BLaER1 treated with 17β-estradiol and CSF1 and Interleukin-3, amounts not matched to agents 10 nM and 100 nM (cell line): Measurements from ENCODE around the gene VSIG10L2.
"Not testable (repeated sequence)": the region's sequence is repeated elsewhere in the genome, so short reads cannot be mapped to it uniquely, and the experiment has no call there.

Experiments
- H3K27ac ChIP-seq, 11 experiments: shearing (Covaris generic); formaldehyde crosslinking; 2 replicates each; pipeline ENCODE4 v1.8.1; 2022
- H3K27me3 ChIP-seq, 11 experiments: shearing (Covaris generic); formaldehyde crosslinking; 2 replicates each; pipeline ENCODE4 v1.8.1; 2022
- H3K36me3 ChIP-seq, 11 experiments: shearing (Covaris generic); formaldehyde crosslinking; 2 replicates each; pipeline ENCODE4 v1.8.1; 2022
- H3K4me1 ChIP-seq, 10 experiments: shearing (Covaris generic); formaldehyde crosslinking; 2 replicates each; pipeline ENCODE4 v1.8.1; 2022
- H3K4me2 ChIP-seq, 11 experiments: shearing (Covaris generic); formaldehyde crosslinking; 2 replicates each; pipeline ENCODE4 v1.8.1; 2022
- H3K4me3 ChIP-seq, 10 experiments: shearing (Covaris generic); formaldehyde crosslinking; 2 replicates each; pipeline ENCODE4 v1.8.1; 2022
- H3K9ac ChIP-seq, 11 experiments: shearing (Covaris generic); formaldehyde crosslinking; 2 replicates each; pipeline ENCODE4 v1.8.1; 2022
- H3K9me3 ChIP-seq, 11 experiments: shearing (Covaris generic); formaldehyde crosslinking; replicated peaks in 1 of 11; 2 replicates each; pipeline ENCODE4 v1.8.1; 2022
- H4K20me1 ChIP-seq, 11 experiments: shearing (Covaris generic); formaldehyde crosslinking; 2 replicates each; pipeline ENCODE4 v1.8.1; 2022
- Cebpa-rat ChIP-seq, 11 experiments: shearing (Covaris generic); IDR thresholded peaks; 2 replicates each; pipeline ENCODE4 v1.8.1; 2022

Gene VSIG10L2

GRCh38 chr11:125945797-125946520, at the start of gene VSIG10L2:
VSIG10L2 (plus strand) TSS chr11:125946044; CDS start chr11:125946056, 12 bp downstream.
- Histone ChIP-seq H3K4me3 (no peak within 1 kb of the TSS), H3K9ac (no peak within 1 kb of the TSS), H3K27ac (no peak within 1 kb of the TSS), H3K9me3 (no peaks in the 10 kb centered on the region), H4K20me1 (no peaks in the 10 kb centered on the region; a peak in 1 of 22 replicates), H3K36me3 (no peaks in the 10 kb centered on the region), H3K4me2 (peak within 1 kb of the TSS in 9 of 11 experiments; percentile 47 to 97 (median 81); a peak in 17 of 22 replicates), H3K4me1 (peaks cover 0 to 65% (median 53%) of the 10 kb centered on the region in 10 experiments; a peak in 18 of 20 replicates), H3K27me3 (no peaks in the 10 kb centered on the region)
- no peak for TF ChIP-seq Cebpa-rat (IDR thresholded peaks at IDR 0.05)

GRCh38 chr11:125901872-125902271, 44.0 kb upstream of the VSIG10L2 start:
- Histone ChIP-seq H3K27me3 (no peaks in the 10 kb centered on the region), H3K4me2 (peak overlapping the region in 7 of 11 experiments; percentile 33 to 74 (median 45); a peak in 7 of 22 replicates)

DNA sequence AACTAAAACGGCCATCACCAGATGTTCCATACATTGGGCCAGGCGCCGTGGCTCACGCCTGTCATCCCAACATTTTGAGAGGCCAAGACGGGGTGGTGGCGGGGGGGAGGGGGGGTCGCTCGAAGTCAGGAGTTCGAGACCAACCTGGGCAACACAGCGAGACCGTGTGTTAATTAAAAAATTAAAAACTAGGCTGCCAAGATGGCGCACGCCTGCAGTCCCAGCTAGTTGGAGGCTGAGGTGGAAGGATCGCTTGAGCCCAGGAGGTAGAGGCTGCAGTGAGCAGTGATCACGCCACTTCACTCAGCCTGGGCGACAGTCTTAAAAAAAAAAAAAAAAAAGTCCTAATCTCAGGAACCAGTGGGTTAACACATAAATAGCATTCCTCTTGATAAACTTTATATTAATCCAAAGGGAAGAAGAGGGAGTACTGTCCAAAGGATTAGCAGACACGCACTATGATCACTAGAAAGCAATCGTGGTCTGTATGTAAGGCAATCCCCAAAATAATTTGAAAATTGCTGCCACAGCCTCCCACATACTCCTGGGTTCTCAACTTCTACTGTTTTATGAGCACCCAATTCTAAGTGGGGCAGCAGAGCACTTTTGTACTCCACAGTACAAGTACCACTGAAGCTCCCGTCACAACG, 43.4 kb upstream of the VSIG10L2 start:
- Histone ChIP-seq H3K4me3 (peak overlapping the region; percentile 61 to 72 (median 68)), H3K9me3 (peaks cover 0 to 17% (median 6%) of the 10 kb centered on the region in 11 experiments; a peak in 5 of 22 replicates), H3K36me3 (peaks cover 23 to 46% (median 41%) of the 10 kb centered on the region in 11 experiments), H3K4me2 (peak overlapping the region; percentile 59 to 74 (median 67)), H3K27ac (peak overlapping the region; percentile 40 to 74 (median 63); a peak in 21 of 22 replicates), H3K4me1 (peaks cover 0 to 5% (median 0%) of the 10 kb centered on the region in 10 experiments; a peak in 3 of 20 replicates), H3K9ac (peak overlapping the region; percentile 65 to 83 (median 79)), H3K27me3 (no peaks in the 10 kb centered on the region), H4K20me1 (peaks cover 0 to 26% (median 14%) of the 10 kb centered on the region in 11 experiments; a peak in 13 of 22 replicates)
- no peak for TF ChIP-seq Cebpa-rat (IDR thresholded peaks at IDR 0.05)

More at GRCh38 chr11:125901872-125902271, 44.0 kb upstream of the VSIG10L2 start:
- peaks cover 23 to 48% (median 43%) of the 10 kb centered on the region in 11 experiments for H3K36me3 ChIP-seq
- no peak overlapping the region for H3K27ac ChIP-seq
- no peak overlapping the region for H3K9ac ChIP-seq
- H3K9me3 ChIP-seq: peaks cover 0 to 17% (median 6%) of the 10 kb centered on the region in 11 experiments; a peak in 5 of 22 replicates
- peaks cover 0 to 5% (median 0%) of the 10 kb centered on the region in 10 experiments; a peak in 3 of 20 replicates for H3K4me1 ChIP-seq
- H4K20me1 ChIP-seq: peaks cover 0 to 26% (median 14%) of the 10 kb centered on the region in 11 experiments; a peak in 13 of 22 replicates
- TF ChIP-seq Cebpa-rat (IDR thresholded peaks at IDR 0.05): no peak
- no peak overlapping the region for H3K4me3 ChIP-seq

DNA sequence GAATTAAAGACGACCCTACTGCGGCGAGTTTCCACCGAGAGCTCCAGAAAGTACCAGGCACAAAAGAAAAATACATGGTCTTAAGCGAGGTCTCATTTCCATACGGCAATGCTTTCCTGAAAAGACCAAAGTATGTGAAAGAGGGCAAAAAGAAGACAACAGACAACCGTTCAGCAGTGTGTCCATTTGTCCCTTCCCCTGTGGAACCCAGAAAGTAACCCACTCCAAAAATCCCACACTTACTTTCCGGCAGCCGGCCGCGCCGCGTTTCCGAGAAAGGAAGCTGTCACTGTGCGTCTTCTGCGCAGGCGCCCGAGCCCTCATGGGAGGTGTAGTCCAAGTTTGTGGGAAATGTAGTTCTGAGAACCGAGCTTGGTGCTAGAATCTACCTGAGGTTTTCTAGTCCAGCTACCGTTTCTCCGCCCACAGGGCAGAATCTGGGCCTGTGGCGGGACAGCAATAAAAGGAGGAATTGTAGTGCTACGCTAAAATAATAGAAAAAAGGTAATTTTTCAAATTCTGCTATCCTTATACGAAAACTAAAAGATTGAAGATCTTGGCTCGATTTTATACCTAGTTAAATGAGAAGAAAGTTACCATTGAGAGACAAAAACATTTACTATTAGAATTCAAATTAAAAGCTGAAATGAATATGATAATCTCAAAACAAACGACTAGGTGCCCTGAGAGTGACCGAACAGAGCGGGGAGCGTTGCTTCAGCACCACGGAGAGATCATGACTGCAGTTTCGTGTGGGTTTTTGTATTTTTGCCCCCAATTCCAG, 42.7 kb upstream of the VSIG10L2 start, which contains the start of gene PUS3:
Gene PUS3, minus strand, starts transcription at position 280 of the 784 bp plus-strand sequence. CDS start 6,922 bp downstream, outside the sequence.
- Histone ChIP-seq H3K27ac (peak within 1 kb of the TSS; percentile 40 to 74 (median 63); a peak in 21 of 22 replicates), H3K9ac (peak within 1 kb of the TSS; percentile 65 to 83 (median 79)), H3K4me1 (peaks cover 0 to 5% (median 0%) of the 10 kb centered on the region in 10 experiments; a peak in 3 of 20 replicates), H3K4me2 (peak within 1 kb of the TSS; percentile 59 to 74 (median 67)), H4K20me1 (peaks cover 0 to 19% (median 9%) of the 10 kb centered on the region in 11 experiments; a peak in 12 of 22 replicates), H3K4me3 (peak within 1 kb of the TSS; percentile 61 to 72 (median 68)), H3K9me3 (peaks cover 0 to 17% (median 6%) of the 10 kb centered on the region in 11 experiments; a peak in 5 of 22 replicates), H3K27me3 (no peaks in the 10 kb centered on the region), H3K36me3 (peaks cover 18 to 39% (median 34%) of the 10 kb centered on the region in 11 experiments)
- TF ChIP-seq Cebpa-rat (IDR thresholded peaks at IDR 0.05): no peak

GRCh38 chr11:125903711-125904659, 41.9 kb upstream of the VSIG10L2 start, which contains the start of gene DDX25:
DDX25 (plus strand) TSS chr11:125904508; CDS start chr11:125904518, 10 bp downstream.
- Histone ChIP-seq H3K27ac (no peak within 1 kb of the TSS), H3K9ac (no peak within 1 kb of the TSS), H3K4me1 (peaks cover 0 to 5% (median 0%) of the 10 kb centered on the region in 10 experiments; a peak in 3 of 20 replicates), H3K4me3 (peak within 1 kb of the TSS in 2 of 10 experiments; percentile 63 to 68; a peak in 3 of 20 replicates), H3K27me3 (no peaks in the 10 kb centered on the region), H3K4me2 (peak within 1 kb of the TSS in 8 of 11 experiments; percentile 53 to 74 (median 66); a peak in 8 of 22 replicates), H3K9me3 (peaks cover 0 to 17% (median 6%) of the 10 kb centered on the region in 11 experiments; a peak in 5 of 22 replicates), H3K36me3 (peaks cover 16 to 30% (median 27%) of the 10 kb centered on the region in 11 experiments), H4K20me1 (peaks cover 0 to 12% (median 5%) of the 10 kb centered on the region in 11 experiments; a peak in 7 of 22 replicates)
- no peak for TF ChIP-seq Cebpa-rat (IDR thresholded peaks at IDR 0.05)

DNA sequence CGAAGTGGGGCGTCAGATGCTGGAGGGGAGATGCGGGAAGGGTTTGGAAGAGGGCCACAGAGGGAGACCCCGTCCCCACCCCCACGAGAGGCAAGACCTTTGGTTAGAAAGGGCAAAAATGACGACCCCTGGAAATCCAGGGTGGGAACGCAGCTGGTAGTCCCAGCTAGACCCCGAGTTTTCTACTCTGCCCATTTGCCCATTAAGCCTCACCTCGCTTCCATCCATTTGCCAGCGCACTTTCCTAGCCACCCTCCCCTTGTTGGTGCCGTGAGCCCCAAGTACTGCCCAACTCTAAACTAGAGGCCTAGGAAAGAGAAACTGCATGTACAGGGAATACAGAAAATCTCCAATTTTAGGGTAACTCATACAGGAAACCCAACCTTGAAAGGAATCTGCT, 41.2 kb upstream of the VSIG10L2 start:
- no peak overlapping the region for H3K9ac ChIP-seq
- H3K4me3 ChIP-seq: no peak overlapping the region
- TF ChIP-seq Cebpa-rat (IDR thresholded peaks at IDR 0.05): no peak
- H3K27ac ChIP-seq: no peak overlapping the region
- H4K20me1 ChIP-seq: peaks cover 0 to 5% (median 0%) of the 10 kb centered on the region in 11 experiments; a peak in 1 of 22 replicates
- H3K36me3 ChIP-seq: peaks cover 9 to 23% (median 20%) of the 10 kb centered on the region in 11 experiments
- peaks cover 0 to 17% (median 6%) of the 10 kb centered on the region in 11 experiments; a peak in 5 of 22 replicates for H3K9me3 ChIP-seq
- no peak overlapping the region for H3K4me2 ChIP-seq
- H3K27me3 ChIP-seq: no peaks in the 10 kb centered on the region
- peaks cover 0 to 5% (median 0%) of the 10 kb centered on the region in 10 experiments; a peak in 3 of 20 replicates for H3K4me1 ChIP-seq

DNA sequence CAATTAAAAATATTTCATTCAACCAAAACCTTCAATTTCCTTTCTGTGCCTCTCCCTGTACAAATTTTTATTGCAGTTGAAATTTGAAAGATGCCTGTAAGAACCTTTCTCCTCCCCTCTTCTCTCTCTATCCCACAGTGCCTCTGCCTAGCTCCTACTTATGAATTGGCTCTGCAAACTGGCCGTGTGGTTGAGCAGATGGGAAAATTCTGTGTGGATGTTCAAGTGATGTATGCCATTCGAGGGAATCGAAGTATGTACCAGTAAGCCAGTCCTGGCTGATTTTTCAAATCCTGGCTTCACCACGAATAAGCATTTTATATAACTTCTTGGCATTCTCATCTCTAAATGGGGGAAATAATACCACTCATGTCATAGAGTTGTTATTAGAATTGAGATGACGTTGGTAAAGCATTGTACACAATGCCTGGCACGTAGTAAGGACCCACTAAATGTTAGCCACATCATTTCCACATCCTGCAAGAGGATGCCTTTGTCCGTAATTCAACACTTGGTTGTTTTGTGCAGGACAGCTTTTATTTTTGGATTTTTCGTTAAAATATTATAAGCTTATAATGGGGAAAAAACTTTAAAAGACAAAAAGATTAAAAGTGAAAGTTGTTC, 35.5 kb upstream of the VSIG10L2 start:
- TF ChIP-seq Cebpa-rat (IDR thresholded peaks at IDR 0.05): no peak
- Histone ChIP-seq H4K20me1 (no peaks in the 10 kb centered on the region), H3K9me3 (no peaks in the 10 kb centered on the region), H3K4me1 (no peaks in the 10 kb centered on the region), H3K27ac (no peak overlapping the region), H3K9ac (no peak overlapping the region), H3K4me2 (no peak overlapping the region), H3K4me3 (no peak overlapping the region), H3K27me3 (no peaks in the 10 kb centered on the region), H3K36me3 (no peaks in the 10 kb centered on the region)

GRCh38 chr11:125914601-125915000, 31.2 kb upstream of the VSIG10L2 start:
- H3K27ac ChIP-seq, H3K4me3 ChIP-seq, H3K9me3 ChIP-seq, H3K36me3 ChIP-seq, H3K27me3 ChIP-seq, H4K20me1 ChIP-seq, H3K9ac ChIP-seq, H3K4me2 ChIP-seq, H3K4me1 ChIP-seq: not testable (repeated sequence)
